Epidermal melanocyte (primary cell): ENCODE results near the gene LACC1.

Source experiments
- DNase-seq: peaks from one replicate; pipeline ENCODE4 v3.0.0; 2011; ENCODE audit warnings: low spot score; ENCODE audit not compliant: insufficient read length

The LACC1 gene

DNA sequence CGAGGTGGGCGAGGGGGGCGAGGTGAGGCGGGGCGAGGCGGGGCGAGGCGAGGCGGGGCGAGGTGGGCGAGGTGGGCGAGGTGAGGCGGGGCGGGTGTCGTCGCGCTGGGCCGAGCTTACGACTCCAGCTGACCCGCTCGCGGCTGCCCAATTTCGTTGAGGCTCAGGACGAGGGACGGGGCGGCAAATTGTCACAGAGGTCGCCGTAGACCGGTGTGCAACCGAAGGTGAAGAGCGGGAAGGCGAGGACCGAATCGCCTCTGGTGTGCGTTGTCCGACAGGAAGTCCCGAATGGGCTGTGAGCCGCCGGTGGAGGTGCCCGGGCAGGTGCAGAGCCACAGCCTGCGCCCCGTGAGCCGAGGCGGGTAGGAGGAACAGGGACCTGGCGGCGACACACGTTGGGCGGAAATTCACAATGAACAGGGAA is at the start of gene LACC1:
LACC1 (plus strand) TSS at position 150 of the 427 bp plus-strand sequence. CDS start 1,082 bp downstream, outside the sequence.
- DNase-seq = no peak

GRCh38 chr13:43830497-43830881 is 49.2 kb upstream of the LACC1 start:
- no peak for DNase-seq

GRCh38 chr13:43831088-43831487 is 48.6 kb upstream of the LACC1 start:
- DNase-seq = no peak

DNA sequence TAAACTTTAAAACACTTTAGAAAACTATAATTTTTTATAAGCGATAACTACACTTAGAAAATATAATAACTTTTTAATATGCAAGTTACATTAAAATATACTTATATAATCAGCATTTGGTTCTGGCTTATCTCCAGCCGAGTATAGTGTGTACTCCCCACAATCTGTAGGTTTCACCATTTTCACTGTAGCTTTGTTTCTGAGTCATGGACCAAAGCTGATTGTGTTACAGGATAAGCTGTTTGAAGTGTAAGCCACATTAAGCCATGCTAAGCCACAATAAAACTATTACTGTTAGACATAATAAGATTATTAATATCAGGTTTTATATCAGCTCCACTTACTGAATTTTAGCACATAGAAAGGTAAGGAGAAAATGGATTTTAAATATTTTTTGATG is 44.0 kb upstream of the LACC1 start:
- no peak for DNase-seq

DNA sequence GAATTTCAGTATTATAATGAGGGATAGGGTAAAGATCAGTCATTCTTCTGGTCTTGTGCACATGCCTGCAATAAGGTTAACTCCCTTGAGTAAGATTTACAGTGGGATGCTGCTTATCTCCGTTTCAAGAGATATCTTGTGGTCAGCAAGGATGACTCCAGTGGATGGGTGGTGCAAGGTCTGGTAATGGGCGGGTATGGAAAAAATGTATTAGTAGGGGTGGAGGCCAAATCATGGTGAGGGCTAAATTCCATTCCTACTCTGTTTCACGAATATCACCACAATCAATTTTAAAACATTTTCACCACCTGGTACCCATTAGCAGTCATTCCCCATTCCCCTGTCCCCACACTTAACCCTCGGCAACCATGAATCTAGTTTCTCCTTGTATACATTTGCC is 40.8 kb upstream of the LACC1 start:
- no peak for DNase-seq

- no peak for DNase-seq
Measured at GRCh38 chr13:43846496-43847158, 33.1 kb upstream of the LACC1 start.

- DNase-seq = no peak
Measured at GRCh38 chr13:43848001-43848649, 31.6 kb upstream of the LACC1 start.

DNA sequence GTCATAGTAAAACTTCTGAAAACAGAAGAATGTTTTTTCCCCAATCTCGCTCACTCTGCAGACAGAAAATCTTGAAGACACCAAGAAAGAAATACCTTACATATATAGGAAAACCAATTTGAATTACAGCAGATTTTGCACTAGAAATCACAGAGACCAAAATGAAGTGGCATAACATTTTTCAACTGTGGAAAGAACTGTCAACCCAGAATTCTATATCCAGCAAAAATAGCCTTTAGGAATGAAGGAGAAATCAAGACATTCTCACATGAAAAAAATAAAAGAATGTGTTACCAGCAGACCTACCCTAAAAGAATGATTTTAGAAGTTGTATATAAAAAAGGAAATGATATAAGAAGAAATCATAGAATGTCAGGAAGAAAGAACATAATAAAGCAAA is 28.8 kb upstream of the LACC1 start:
- no peak for DNase-seq

- no peak for DNase-seq
Measured at GRCh38 chr13:43852923-43853404, 26.7 kb upstream of the LACC1 start.

GRCh38 chr13:43861863-43862262 is 17.8 kb upstream of the LACC1 start:
- no peak for DNase-seq

- no peak for DNase-seq
Measured at GRCh38 chr13:43864921-43865320, 14.8 kb upstream of the LACC1 start.

DNA sequence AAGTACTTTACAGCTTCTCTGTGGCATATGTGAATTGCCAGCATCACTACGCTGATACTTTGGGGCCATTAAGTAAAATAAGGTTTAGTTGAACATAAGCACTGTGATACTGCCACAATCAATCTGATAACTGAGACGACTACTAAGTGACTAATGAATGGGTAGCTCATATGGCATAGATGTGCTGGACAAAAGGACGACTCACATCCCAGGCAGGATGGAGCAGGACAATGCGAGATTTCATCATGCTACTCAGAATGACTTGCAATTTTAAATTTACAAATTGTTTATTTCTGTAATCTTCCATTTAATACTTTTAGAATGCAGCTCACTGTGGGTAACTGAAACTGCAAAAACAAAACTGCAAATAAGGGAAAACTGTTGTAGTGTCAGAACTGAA is 13.8 kb upstream of the LACC1 start:
- no peak for DNase-seq

GRCh38 chr13:43872181-43872580 is 7.5 kb upstream of the LACC1 start:
- no peak for DNase-seq

DNA sequence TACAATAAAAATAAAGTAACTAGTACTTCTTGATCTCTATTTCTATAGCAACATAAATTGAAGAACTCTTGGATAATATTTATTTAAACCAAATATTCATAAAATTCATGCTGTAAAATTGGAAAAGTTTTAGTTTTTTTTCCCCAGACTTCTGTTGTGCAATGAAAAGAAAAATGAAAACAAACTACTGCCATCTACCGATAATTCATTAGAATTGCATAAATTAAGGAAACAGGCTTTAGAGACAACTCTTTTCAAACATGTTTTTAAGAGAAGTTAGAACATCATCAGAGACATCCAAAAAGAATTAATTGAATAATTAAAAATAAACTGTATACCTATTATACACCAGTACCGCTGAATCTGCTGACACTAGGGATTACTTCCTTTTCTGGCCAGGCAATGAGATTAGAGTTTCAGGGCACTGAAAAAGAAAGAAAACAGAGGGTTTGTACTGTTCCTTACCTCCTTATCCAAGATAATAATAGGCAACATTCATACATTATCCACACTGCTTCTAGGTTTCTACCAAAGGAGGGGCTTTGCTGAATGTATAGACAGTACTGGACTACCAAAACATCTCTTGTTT is 5.1 kb upstream of the LACC1 start:
- no peak for DNase-seq

DNA sequence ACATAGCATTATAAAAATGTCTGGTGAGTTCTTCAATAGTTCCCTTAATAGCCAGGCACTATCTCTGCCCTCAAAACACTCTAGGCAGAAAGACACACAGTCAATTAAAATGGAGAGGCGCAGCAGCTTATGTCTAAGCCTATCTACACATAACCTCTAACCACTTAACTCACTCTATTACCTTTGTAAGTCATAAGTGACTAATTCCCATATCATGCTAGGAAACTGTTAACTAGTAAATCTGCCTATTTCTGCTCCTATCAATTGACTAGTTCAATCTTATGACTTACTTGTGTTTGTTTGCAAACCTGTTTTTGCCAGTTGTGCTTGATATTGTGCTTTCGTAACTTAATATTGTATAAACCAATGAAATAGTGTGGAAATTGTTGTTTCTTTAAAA is 3.3 kb upstream of the LACC1 start:
- no peak for DNase-seq

DNA sequence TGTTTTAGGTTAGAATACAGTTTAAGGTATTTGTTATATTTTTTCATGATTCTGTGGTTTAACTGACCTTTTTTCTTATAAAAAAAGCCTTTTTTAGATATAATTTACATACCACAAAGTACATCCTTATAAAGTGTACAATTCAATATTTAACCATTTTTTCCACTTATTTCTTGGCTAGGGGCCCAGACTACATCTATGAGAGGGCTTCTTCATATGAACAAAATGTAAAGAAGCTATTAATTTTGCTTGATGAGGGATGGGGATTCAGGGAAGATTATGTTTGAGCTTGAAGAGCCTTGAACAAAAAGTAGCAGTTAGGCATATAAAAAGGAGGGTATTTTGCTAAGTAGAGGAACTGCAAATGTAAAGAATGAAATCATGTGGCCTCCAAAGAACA is 2.4 kb upstream of the LACC1 start:
- DNase-seq = no peak

DNA sequence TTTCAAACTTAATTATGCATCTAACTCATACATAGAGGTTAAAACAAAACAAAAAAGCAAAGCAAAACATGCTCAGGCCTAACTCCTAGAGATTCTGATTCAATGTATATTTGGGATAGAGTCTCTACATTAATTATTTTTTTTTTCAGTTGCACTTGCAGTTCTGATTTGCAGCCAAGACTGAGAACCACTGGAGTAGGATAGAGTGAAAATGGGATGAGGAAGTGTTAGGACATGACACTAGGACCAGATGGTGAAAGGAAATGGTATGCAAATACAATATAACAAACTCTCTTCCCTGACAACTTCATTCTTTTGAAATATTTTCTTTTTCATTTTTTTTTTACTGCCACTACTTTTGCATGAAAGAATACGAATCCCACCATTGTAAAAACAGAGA is 1.9 kb upstream of the LACC1 start:
- no peak for DNase-seq

DNA sequence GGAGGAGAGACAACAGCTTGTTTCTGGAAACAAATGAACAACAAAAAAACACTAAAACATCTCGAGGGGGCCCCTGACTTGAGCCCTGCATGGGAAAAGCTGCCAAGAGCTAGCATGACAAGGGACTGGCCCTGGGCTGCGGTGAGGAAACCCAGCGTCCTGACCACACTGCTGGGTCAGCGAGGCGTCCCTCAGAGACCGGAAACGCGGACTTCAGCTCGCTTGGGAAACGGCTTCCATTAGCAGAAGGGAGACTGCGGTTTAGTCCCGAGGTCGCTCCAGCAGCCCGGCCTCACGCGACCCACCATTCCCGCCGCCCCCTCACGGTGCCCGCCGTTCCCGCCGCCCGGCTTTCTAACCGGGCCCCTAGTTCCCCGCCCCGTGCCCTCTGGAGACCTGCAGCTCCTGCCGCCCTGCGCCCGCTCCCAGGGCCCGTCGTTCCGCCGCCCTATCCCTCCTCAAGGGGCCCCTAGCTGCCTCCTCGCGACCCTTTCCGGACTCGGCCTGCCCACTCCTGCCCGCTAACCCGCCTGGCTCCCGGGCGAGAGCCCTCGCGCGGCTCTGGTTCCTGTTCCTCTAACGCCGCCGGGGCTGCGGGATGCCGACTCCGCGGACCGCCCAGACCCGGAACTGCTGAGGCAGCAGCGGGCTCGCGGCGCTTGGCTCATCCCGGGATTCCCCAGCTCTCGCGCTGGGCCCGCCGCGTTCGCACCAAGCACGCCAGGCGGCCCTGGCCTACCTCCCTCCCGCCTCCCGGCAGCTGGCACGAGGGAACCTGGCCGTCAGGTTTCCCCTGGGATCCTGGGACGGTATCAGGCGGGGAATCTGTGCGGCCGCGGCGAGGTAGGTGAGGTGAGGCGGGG is 581 bp upstream of the LACC1 start, which contains the start of gene CCDC122:
CCDC122 (minus strand) TSS at position 849 of the 863 bp plus-strand sequence. CDS start 10,364 bp downstream, outside the sequence.
- peak; percentile 51 for DNase-seq

- no peak for DNase-seq
Measured at GRCh38 chr13:43880214-43880855, 631 bp downstream of the LACC1 start.

DNA sequence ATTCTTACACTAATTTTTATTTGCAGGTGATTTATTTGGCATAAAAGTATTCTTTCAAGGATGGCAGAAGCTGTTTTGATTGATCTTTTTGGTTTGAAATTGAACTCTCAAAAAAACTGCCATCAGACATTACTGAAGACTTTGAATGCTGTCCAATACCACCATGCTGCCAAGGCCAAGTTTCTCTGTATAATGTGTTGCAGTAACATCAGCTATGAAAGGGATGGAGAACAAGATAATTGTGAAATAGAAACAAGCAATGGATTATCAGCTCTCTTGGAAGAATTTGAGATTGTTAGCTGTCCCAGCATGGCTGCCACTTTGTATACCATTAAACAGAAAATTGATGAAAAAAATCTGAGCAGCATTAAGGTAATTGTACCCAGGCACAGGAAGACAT is 1.2 kb downstream of the LACC1 start:
- DNase-seq = no peak

GRCh38 chr13:43881580-43881979 is 1.9 kb downstream of the LACC1 start:
- no peak for DNase-seq
